Purkinje cell (primary cell): ENCODE measurements around the gene TLCD2. TPM values are rescaled to one million over a fixed set of nuclear protein-coding genes. Genes with fewer than 3 reads are reported as not detected.

ENCODE experiments used
- polyA plus RNA-seq: library from polyadenylated mRNA; unstranded; fragments of >200 nt; fragmentation: Nextera tagmentation; gene quantifications from 2 replicates; pipeline ENCODE4 v1.2.1, GENCODE V29; 2014

Gene TLCD2
- 0.06 and 0.22 TPM in 2 replicates for polyA plus RNA-seq

GRCh38 chr17:1709971-1710806 is at the start of gene TLCD2:
TLCD2 (minus strand) TSS chr17:1710377; CDS start chr17:1710242, 135 bp downstream.

GRCh38 chr17:1742371-1743087 is 32.4 kb upstream of the TLCD2 start, which contains the start of gene SERPINF2:
SERPINF2 (plus strand) TSS chr17:1742871; CDS start chr17:1744996, 2,125 bp downstream.

GRCh38 chr17:1724351-1724868 is 14.2 kb upstream of the TLCD2 start, which contains the start of gene WDR81:
WDR81 (plus strand) TSS chr17:1724704; CDS start chr17:1724960, 256 bp downstream.

GRCh38 chr17:1684378-1685189 is 25.6 kb downstream of the TLCD2 start, which contains the start of gene PRPF8:
PRPF8 (minus strand) TSS chr17:1684867; CDS start chr17:1684571, 296 bp downstream.

Other genes with a start within 250 kb of the TLCD2 start
- gene MYO1C, start 217.7 kb downstream of the TLCD2 start, polyA plus RNA-seq, result 0.26 TPM in 1 of 2 replicates, not detected in the other
- gene INPP5K, start 193.8 kb downstream of the TLCD2 start, polyA plus RNA-seq, result 5.1 and 7.9 TPM in 2 replicates
- 32.5 and 35.9 TPM in 2 replicates for gene PITPNA, start 147.6 kb downstream of the TLCD2 start, polyA plus RNA-seq
- gene SLC43A2, start 81.5 kb downstream of the TLCD2 start, polyA plus RNA-seq, result 1.2 and 1.3 TPM in 2 replicates
- gene SCARF1, start 64.6 kb downstream of the TLCD2 start, polyA plus RNA-seq, result 0.31 and 0.45 TPM in 2 replicates
- gene RILP, start 60.5 kb downstream of the TLCD2 start, polyA plus RNA-seq, result 11.1 and 20.5 TPM in 2 replicates
- gene PRPF8, start 25.5 kb downstream of the TLCD2 start, polyA plus RNA-seq, result 135 and 164 TPM in 2 replicates
- gene WDR81, start 14.3 kb upstream of the TLCD2 start, polyA plus RNA-seq, result not detected in 2 replicates
- gene SERPINF2, start 32.5 kb upstream of the TLCD2 start, polyA plus RNA-seq, result not detected in 2 replicates
- gene SERPINF1, start 51.7 kb upstream of the TLCD2 start, polyA plus RNA-seq, result 5.6 and 32.9 TPM in 2 replicates
- gene SMYD4, start 119.5 kb upstream of the TLCD2 start, polyA plus RNA-seq, result 2.8 and 3.3 TPM in 2 replicates
- gene RPA1, start 119.6 kb upstream of the TLCD2 start, polyA plus RNA-seq, result 29.7 and 35.8 TPM in 2 replicates